ENCODE measurements around the gene ATPAF1. TPM values are rescaled to one million over a fixed set of nuclear protein-coding genes. Genes with fewer than 3 reads are reported as not detected.
A peak's percentile ranks its signal among the peaks of the same experiment; 100 is the strongest.

The ATPAF1 gene
- total RNA-seq, 1 donor from 2014 or later: 40.9 TPM

GRCh38 chr1:46638921-46639320 is 29.2 kb downstream of the ATPAF1 start:
- Mint-ChIP-seq H3K4me3 (no peak overlapping the region), H3K4me1 (ENCODE audit: low read depth) (no peaks in the 10 kb centered on the region), H3K27me3 (ENCODE audit: insufficient read depth) (no peaks in the 10 kb centered on the region), H3K9me3 (no peaks in the 10 kb centered on the region), H3K27ac (no peak overlapping the region), H3K36me3 (ENCODE audit: low read depth) (peaks cover 42% of the 10 kb centered on the region)
- intact Hi-C loops (cut with micrococcal nuclease): no loop called here
- no peak for DNase-seq (ENCODE audit: low spot score)

- Mint-ChIP-seq H3K9me3 (no peaks in the 10 kb centered on the region), H3K27me3 (ENCODE audit: insufficient read depth) (no peaks in the 10 kb centered on the region), H3K4me1 (ENCODE audit: low read depth) (no peaks in the 10 kb centered on the region), H3K27ac (no peak overlapping the region), H3K36me3 (ENCODE audit: low read depth) (peaks cover 39% of the 10 kb centered on the region), H3K4me3 (no peak overlapping the region)
- no peak for DNase-seq (ENCODE audit: low spot score)
- intact Hi-C loops (cut with micrococcal nuclease): no loop called here
Measured at GRCh38 chr1:46637444-46638083, 30.6 kb downstream of the ATPAF1 start.

GRCh38 chr1:46635205-46635604 is 33.0 kb downstream of the ATPAF1 start:
- Mint-ChIP-seq H3K9me3 (no peaks in the 10 kb centered on the region), H3K4me3 (no peak overlapping the region), H3K27me3 (ENCODE audit: insufficient read depth) (no peaks in the 10 kb centered on the region), H3K36me3 (ENCODE audit: low read depth) (peaks cover 38% of the 10 kb centered on the region), H3K27ac (no peak overlapping the region), H3K4me1 (ENCODE audit: low read depth) (no peaks in the 10 kb centered on the region)
- DNase-seq (ENCODE audit: low spot score): no peak
- intact Hi-C loops (cut with micrococcal nuclease): no loop called here

- H3K4me3 Mint-ChIP-seq: no peak overlapping the region
- H3K4me1 Mint-ChIP-seq (ENCODE audit: low read depth): no peaks in the 10 kb centered on the region
- no peaks in the 10 kb centered on the region for H3K9me3 Mint-ChIP-seq
- no peaks in the 10 kb centered on the region for H3K27me3 Mint-ChIP-seq (ENCODE audit: insufficient read depth)
- intact Hi-C loops (cut with micrococcal nuclease): no loop called here
- H3K36me3 Mint-ChIP-seq (ENCODE audit: low read depth): peaks cover 30% of the 10 kb centered on the region
- H3K27ac Mint-ChIP-seq: no peak overlapping the region
- no peak for DNase-seq (ENCODE audit: low spot score)
Measured at GRCh38 chr1:46630719-46631118, 37.4 kb downstream of the ATPAF1 start.

GRCh38 chr1:46623743-46624644 is 44.2 kb downstream of the ATPAF1 start:
- Mint-ChIP-seq H3K36me3 (ENCODE audit: low read depth) (peaks cover 5% of the 10 kb centered on the region), H3K9me3 (no peaks in the 10 kb centered on the region), H3K27ac (no peak overlapping the region), H3K4me3 (no peak overlapping the region), H3K27me3 (ENCODE audit: insufficient read depth) (peaks cover 2% of the 10 kb centered on the region), H3K4me1 (ENCODE audit: low read depth) (peaks cover 7% of the 10 kb centered on the region)
- DNase-seq (ENCODE audit: low spot score): no peak
- intact Hi-C loops (cut with micrococcal nuclease): no loop called here

GRCh38 chr1:46622344-46622743 is 45.8 kb downstream of the ATPAF1 start:
- Mint-ChIP-seq H3K4me3 (no peak overlapping the region), H3K9me3 (no peaks in the 10 kb centered on the region), H3K36me3 (ENCODE audit: low read depth) (no peaks in the 10 kb centered on the region), H3K27me3 (ENCODE audit: insufficient read depth) (peaks cover 2% of the 10 kb centered on the region), H3K27ac (no peak overlapping the region), H3K4me1 (ENCODE audit: low read depth) (peaks cover 20% of the 10 kb centered on the region)
- intact Hi-C loops (cut with micrococcal nuclease): loop anchor here (1.0 kb wide), 1 partner anchor 103 kb away; no protein-coding TSS in a partner anchor
- DNase-seq (ENCODE audit: low spot score): no peak

GRCh38 chr1:46621930-46622329 is 46.2 kb downstream of the ATPAF1 start:
- H3K9me3 Mint-ChIP-seq: no peaks in the 10 kb centered on the region
- H3K27me3 Mint-ChIP-seq (ENCODE audit: insufficient read depth): peaks cover 2% of the 10 kb centered on the region
- DNase-seq (ENCODE audit: low spot score): no peak
- H3K36me3 Mint-ChIP-seq (ENCODE audit: low read depth): no peaks in the 10 kb centered on the region
- peaks cover 25% of the 10 kb centered on the region for H3K4me1 Mint-ChIP-seq (ENCODE audit: low read depth)
- no peak overlapping the region for H3K27ac Mint-ChIP-seq
- no peak overlapping the region for H3K4me3 Mint-ChIP-seq
- intact Hi-C loops (cut with micrococcal nuclease): loop anchor here (1.0 kb wide), 1 partner anchor 103 kb away; no protein-coding TSS in a partner anchor

GRCh38 chr1:46619656-46620258 is 48.4 kb downstream of the ATPAF1 start:
- no peak for DNase-seq (ENCODE audit: low spot score)
- Mint-ChIP-seq H3K36me3 (ENCODE audit: low read depth) (peaks cover 2% of the 10 kb centered on the region), H3K4me1 (ENCODE audit: low read depth) (peaks cover 41% of the 10 kb centered on the region), H3K27me3 (ENCODE audit: insufficient read depth) (peaks cover 2% of the 10 kb centered on the region), H3K27ac (peak overlapping the region; percentile 13), H3K9me3 (no peaks in the 10 kb centered on the region), H3K4me3 (no peak overlapping the region)
- intact Hi-C loops (cut with micrococcal nuclease): no loop called here

- Mint-ChIP-seq H3K27ac (no peak overlapping the region), H3K36me3 (ENCODE audit: low read depth) (peaks cover 2% of the 10 kb centered on the region), H3K9me3 (no peaks in the 10 kb centered on the region), H3K4me3 (no peak overlapping the region), H3K27me3 (ENCODE audit: insufficient read depth) (peaks cover 2% of the 10 kb centered on the region), H3K4me1 (ENCODE audit: low read depth) (peaks cover 50% of the 10 kb centered on the region)
- no peak for DNase-seq (ENCODE audit: low spot score)
- intact Hi-C loops (cut with micrococcal nuclease): no loop called here
Measured at GRCh38 chr1:46618754-46619415, 49.3 kb downstream of the ATPAF1 start.

GRCh38 chr1:46617833-46618232 is 50.3 kb downstream of the ATPAF1 start:
- H3K4me1 Mint-ChIP-seq (ENCODE audit: low read depth): peaks cover 51% of the 10 kb centered on the region
- H3K36me3 Mint-ChIP-seq (ENCODE audit: low read depth): peaks cover 4% of the 10 kb centered on the region
- peak overlapping the region; percentile 90 for H3K4me3 Mint-ChIP-seq
- H3K27me3 Mint-ChIP-seq (ENCODE audit: insufficient read depth): peaks cover 2% of the 10 kb centered on the region
- no peaks in the 10 kb centered on the region for H3K9me3 Mint-ChIP-seq
- DNase-seq (ENCODE audit: low spot score): no peak
- no peak overlapping the region for H3K27ac Mint-ChIP-seq
- intact Hi-C loops (cut with micrococcal nuclease): loop anchor here (2.0 kb wide), 1 partner anchor 85 kb away; no protein-coding TSS in a partner anchor

- no peak for DNase-seq (ENCODE audit: low spot score)
- H3K4me1 Mint-ChIP-seq (ENCODE audit: low read depth): peaks cover 51% of the 10 kb centered on the region
- peak overlapping the region; percentile 87 for H3K27ac Mint-ChIP-seq
- peaks cover 2% of the 10 kb centered on the region for H3K27me3 Mint-ChIP-seq (ENCODE audit: insufficient read depth)
- peak overlapping the region; percentile 90 for H3K4me3 Mint-ChIP-seq
- peaks cover 7% of the 10 kb centered on the region for H3K36me3 Mint-ChIP-seq (ENCODE audit: low read depth)
- H3K9me3 Mint-ChIP-seq: no peaks in the 10 kb centered on the region
- intact Hi-C loops (cut with micrococcal nuclease): loop anchor here (2.0 kb wide), 1 partner anchor 84 kb away; no protein-coding TSS in a partner anchor
Measured at GRCh38 chr1:46617108-46617800, 50.9 kb downstream of the ATPAF1 start.

All from activated T-helper 1 cell treated with anti-CD3 and anti-CD28 coated beads, Interleukin-12 subunit alpha, Interleukin-12 subunit beta, Interleukin-2, Interleukin-4 antibody, amounts not matched to agents 30 ng/mL and 10 ng/mL and 1 ng/mL, durations not matched to agents 14 hours and 24 hours and 36 hours (primary cell).